ENCODE data around the gene FNDC3B.

GRCh38 chr3:172312711-172313110 lies 273.3 kb downstream of the FNDC3B start:
- TF ChIP-seq REST (IDR thresholded peaks at IDR 0.05; ENCODE audit: insufficient read depth in 1 of 2, low read depth in 2 of 2, low read length in 2 of 2) = no peak
- no peak for TF ChIP-seq TAF1 (IDR thresholded peaks at IDR 0.05; ENCODE audit: borderline replicate concordance, insufficient read depth, low read length)
- TF ChIP-seq POLR2AphosphoS5 (IDR thresholded peaks at IDR 0.05; ENCODE audit: low read depth, low read length) = no peak
- no peak for TF ChIP-seq SIN3A (IDR thresholded peaks at IDR 0.05; ENCODE audit: borderline replicate concordance, insufficient read depth, low read length)
- no peak for TF ChIP-seq FOXP2 (optimal IDR thresholded peaks at IDR 0.05; ENCODE audit: borderline replicate concordance, extremely low read depth, extremely low read length, insufficient read depth)

Data from PFSK-1 (cell line).